ENCODE results near the gene CREB3L2. TPM values are rescaled to one million over a fixed set of nuclear protein-coding genes. Genes with fewer than 3 reads are reported as not detected.

Gene CREB3L2
- total and polyA plus RNA-seq, 2 of the 8 experiments (the other 6 are each of a cell fraction or from before 2014, with no cell fraction given): 14.4 to 48.3 TPM

GRCh38 chr7:137927386-137927785 lies 74.5 kb downstream of the CREB3L2 start:
- Histone ChIP-seq H3K14ac (ENCODE audit: insufficient read length) (no peak overlapping the region), H3K79me1 (ENCODE audit: low read depth, low read length) (no peaks in the 10 kb centered on the region; the same call in 1 of the 2 replicates), H3K4me1 (replicated peaks in 1 of 4; ENCODE audit: control insufficient read depth in 3 of 4, insufficient read depth in 4 of 4, low read length in 3 of 4) (no peaks in the 10 kb centered on the region), H3K4ac (replicated peaks; ENCODE audit: insufficient read length, low read depth, low read length) (no peak overlapping the region), H2BK20ac (ENCODE audit: low read length) (no peak overlapping the region), H2BK5ac (ENCODE audit: low read depth, low read length) (no peak overlapping the region), H2BK12ac (ENCODE audit: low read depth, low read length) (no peak overlapping the region), H2AK5ac (ENCODE audit: low read depth, low read length) (no peak overlapping the region; the same call in 1 of the 2 replicates), H2BK15ac (ENCODE audit: low read length) (no peak overlapping the region), H3K23ac (ENCODE audit: insufficient read length) (no peak overlapping the region), H4K91ac (replicated peaks; ENCODE audit: insufficient read length, low read length) (no peak overlapping the region), H3K56ac (replicated peaks; ENCODE audit: insufficient read length, low read depth, low read length) (no peak overlapping the region), H3K18ac (ENCODE audit: extremely low read depth, low read length) (no peak overlapping the region), H3K4me2 (ENCODE audit: insufficient read depth in 1 of 2, low read depth in 2 of 2, low read length in 2 of 2) (no peak overlapping the region), H4K5ac (ENCODE audit: insufficient read length, low read depth, low read length) (no peak overlapping the region), H3K4me3 (ENCODE audit: extremely low read depth in 1 of 4, insufficient read depth in 2 of 4, low read depth in 3 of 4, low read length in 4 of 4) (no peak overlapping the region), H3K23me2 (ENCODE audit: low read depth, low read length) (no peaks in the 10 kb centered on the region), H2BK120ac (replicated peaks; ENCODE audit: low read depth, low read length) (no peak overlapping the region), H3K79me2 (ENCODE audit: control insufficient read depth in 1 of 2, insufficient read depth in 2 of 2, low read length in 2 of 2) (peaks cover 0 to 7% of the 10 kb centered on the region in 2 experiments; a peak in 1 of 4 replicates), H3K9me3 (ENCODE audit: insufficient read depth in 2 of 2, low read depth in 1 of 2, low read length in 1 of 2) (no peaks in the 10 kb centered on the region), H3K36me3 (ENCODE audit: control insufficient read depth in 2 of 4, insufficient read depth in 4 of 4, low read length in 3 of 4) (peaks cover 0 to 19% (median 11%) of the 10 kb centered on the region in 4 experiments; a peak in 6 of 8 replicates), H2AFZ (ENCODE audit: low read length) (no peak overlapping the region), H4K8ac (ENCODE audit: extremely low read depth, insufficient read depth, low read length) (no peak overlapping the region), H4K20me1 (replicated peaks in 1 of 2; ENCODE audit: control insufficient read depth in 1 of 2, insufficient read depth in 2 of 2, low read length in 2 of 2) (no peaks in the 10 kb centered on the region), H3K27ac (ENCODE audit: low read depth, low read length) (no peak overlapping the region), H3K27me3 (replicated peaks in 1 of 4; ENCODE audit: control insufficient read depth in 3 of 4, extremely low read depth in 1 of 4, insufficient read depth in 3 of 4, low read length in 3 of 4) (no peaks in the 10 kb centered on the region), H3K9ac (replicated peaks in 1 of 4; ENCODE audit: extremely low read depth in 1 of 4, low read depth in 3 of 4, low read length in 3 of 4) (no peak overlapping the region)
- TF ChIP-seq POLR2AphosphoS5 (IDR thresholded peaks at IDR 0.05; ENCODE audit: low read depth, low read length): no peak
- TF ChIP-seq, protein P1, sequence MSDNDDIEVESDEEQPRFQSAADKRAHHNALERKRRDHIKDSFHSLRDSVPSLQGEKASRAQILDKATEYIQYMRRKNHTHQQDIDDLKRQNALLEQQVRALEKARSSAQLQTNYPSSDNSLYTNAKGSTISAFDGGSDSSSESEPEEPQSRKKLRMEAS (IDR thresholded peaks at IDR 0.05): no peak
- TF ChIP-seq EZH2 (IDR thresholded peaks at IDR 0.05; ENCODE audit: low read depth, low read length, severe bottlenecking): no peak
- no peak for TF ChIP-seq YY1 (IDR thresholded peaks at IDR 0.05; ENCODE audit: low read depth, low read length)
- no peak for TF ChIP-seq SIX5 (IDR thresholded peaks at IDR 0.05; ENCODE audit: low read depth, low read length)
- TF ChIP-seq JUN (IDR thresholded peaks at IDR 0.05; ENCODE audit: low read depth, low read length): no peak
- TF ChIP-seq SP1 (IDR thresholded peaks at IDR 0.05; ENCODE audit: low read depth, low read length): no peak
- no peak for TF ChIP-seq CHD1 (IDR thresholded peaks at IDR 0.05; ENCODE audit: low read depth, low read length)
- no peak for TF ChIP-seq RXRA (IDR thresholded peaks at IDR 0.05; ENCODE audit: insufficient read depth, low read depth, low read length)
- no peak for TF ChIP-seq PHF8 (conservative IDR thresholded peaks at IDR 0.05; ENCODE audit: low read depth, low read length)
- TF ChIP-seq TAF1 (IDR thresholded peaks at IDR 0.05; ENCODE audit: low read depth, low read length): no peak
- no peak for TF ChIP-seq RAD21 (IDR thresholded peaks at IDR 0.05 in 1 of 2, conservative IDR thresholded peaks at IDR 0.05 in 1 of 2; ENCODE audit: low read depth in 2 of 2, low read length in 2 of 2)
- DNase-seq (ENCODE audit: low read depth in 1 of 2, low spot score in 2 of 2): no peak
- CTCF ChIA-PET (ENCODE audit: partially characterized antibody): interaction anchor here (1.0 kb wide), 1 partner anchor 24 kb away, joined by 3 read pairs; no protein-coding TSS in a partner anchor
- no peak for FAIRE-seq
- POLR2A ChIA-PET (ENCODE audit: partially characterized antibody): interaction anchor here (0.6 to 0.7 kb wide), 2 partner anchors 19 to 60 kb away, joined by 3 read pairs; no protein-coding TSS in a partner anchor
